ENCODE results near the gene VASH1.

Gene VASH1

GRCh38 chr14:76768671-76769500, 7.6 kb downstream of the VASH1 start:
- in situ Hi-C loops (cut with HindIII; ENCODE audit: low pct_ligation_motif_present, low pct_unique_long_range_greater_than_20kb, low sequenced_read_pairs) = no loop called here
- DNase-seq = no peak

- in situ Hi-C loops (cut with HindIII; ENCODE audit: low pct_ligation_motif_present, low pct_unique_long_range_greater_than_20kb, low sequenced_read_pairs) = no loop called here
- DNase-seq = no peak
These were observed 8.5 kb downstream of the VASH1 start for GRCh38 chr14:76769636-76770292.

GRCh38 chr14:76770521-76771436, 9.5 kb downstream of the VASH1 start:
- in situ Hi-C loops (cut with HindIII; ENCODE audit: low pct_ligation_motif_present, low pct_unique_long_range_greater_than_20kb, low sequenced_read_pairs) = no loop called here
- no peak for DNase-seq

- no peak for DNase-seq
- in situ Hi-C loops (cut with HindIII; ENCODE audit: low pct_ligation_motif_present, low pct_unique_long_range_greater_than_20kb, low sequenced_read_pairs) = no loop called here
These were observed 10.2 kb downstream of the VASH1 start for GRCh38 chr14:76771437-76771980.

- no peak for DNase-seq
- in situ Hi-C loops (cut with HindIII; ENCODE audit: low pct_ligation_motif_present, low pct_unique_long_range_greater_than_20kb, low sequenced_read_pairs) = no loop called here
These were observed 11.3 kb downstream of the VASH1 start for GRCh38 chr14:76772300-76773187.

- peak; percentile 44 for DNase-seq
- in situ Hi-C loops (cut with HindIII; ENCODE audit: low pct_ligation_motif_present, low pct_unique_long_range_greater_than_20kb, low sequenced_read_pairs) = no loop called here
These were observed 12.1 kb downstream of the VASH1 start for GRCh38 chr14:76773188-76773885.

- in situ Hi-C loops (cut with HindIII; ENCODE audit: low pct_ligation_motif_present, low pct_unique_long_range_greater_than_20kb, low sequenced_read_pairs) = no loop called here
- DNase-seq = no peak
These were observed 12.9 kb downstream of the VASH1 start for GRCh38 chr14:76773956-76774820.

- DNase-seq = no peak
- in situ Hi-C loops (cut with HindIII; ENCODE audit: low pct_ligation_motif_present, low pct_unique_long_range_greater_than_20kb, low sequenced_read_pairs) = no loop called here
These were observed 13.8 kb downstream of the VASH1 start for GRCh38 chr14:76774821-76775694.

- in situ Hi-C loops (cut with HindIII; ENCODE audit: low pct_ligation_motif_present, low pct_unique_long_range_greater_than_20kb, low sequenced_read_pairs) = no loop called here
These were observed 14.6 kb downstream of the VASH1 start for GRCh38 chr14:76775695-76776427.

GRCh38 chr14:76776428-76777251, 15.4 kb downstream of the VASH1 start:
- in situ Hi-C loops (cut with HindIII; ENCODE audit: low pct_ligation_motif_present, low pct_unique_long_range_greater_than_20kb, low sequenced_read_pairs) = no loop called here
- DNase-seq = no peak

More at GRCh38 chr14:76775695-76776427, 14.6 kb downstream of the VASH1 start:
- DNase-seq = no peak

GRCh38 chr14:76777721-76778120, 16.5 kb downstream of the VASH1 start:
- DNase-seq = no peak
- in situ Hi-C loops (cut with HindIII; ENCODE audit: low pct_ligation_motif_present, low pct_unique_long_range_greater_than_20kb, low sequenced_read_pairs) = no loop called here

- in situ Hi-C loops (cut with HindIII; ENCODE audit: low pct_ligation_motif_present, low pct_unique_long_range_greater_than_20kb, low sequenced_read_pairs) = no loop called here
- DNase-seq = no peak
These were observed 17.4 kb downstream of the VASH1 start for GRCh38 chr14:76778546-76779215.

GRCh38 chr14:76779221-76780057, 18.2 kb downstream of the VASH1 start:
- DNase-seq = no peak
- in situ Hi-C loops (cut with HindIII; ENCODE audit: low pct_ligation_motif_present, low pct_unique_long_range_greater_than_20kb, low sequenced_read_pairs) = no loop called here
